ENCODE measurements around the gene PANK4.
"Not testable (repeated sequence)": the region's sequence is repeated elsewhere in the genome, so short reads cannot be mapped to it uniquely, and the experiment has no call there.

The PANK4 gene

GRCh38 chr1:2558420-2558819 lies 32.0 kb upstream of the PANK4 start:
- DNase-seq, result no peak

- no peak for DNase-seq
Measured at GRCh38 chr1:2557482-2558400, 31.3 kb upstream of the PANK4 start.

GRCh38 chr1:2556678-2557481 lies 30.5 kb upstream of the PANK4 start:
- peak; percentile 71 for DNase-seq

- DNase-seq, result peak; percentile 80
Measured at GRCh38 chr1:2556277-2556677, 29.9 kb upstream of the PANK4 start, which contains the start of gene TNFRSF14. Gene TNFRSF14, plus strand, starts transcription at chr1:2556371. Its CDS starts 294 bp downstream, at chr1:2556665.

- DNase-seq, result peak; percentile 72
Measured at GRCh38 chr1:2555634-2556276, 29.4 kb upstream of the PANK4 start.

- peak; percentile 42 for DNase-seq
Measured at GRCh38 chr1:2554621-2555387, 28.4 kb upstream of the PANK4 start.

- DNase-seq, result no peak
Measured at GRCh38 chr1:2553871-2554620, 27.6 kb upstream of the PANK4 start.

GRCh38 chr1:2553076-2553475 lies 26.7 kb upstream of the PANK4 start:
- not testable (repeated sequence) for DNase-seq

- no peak for DNase-seq
Measured at GRCh38 chr1:2552189-2552588, 25.8 kb upstream of the PANK4 start.

GRCh38 chr1:2551544-2551943 lies 25.1 kb upstream of the PANK4 start:
- DNase-seq, result not testable (repeated sequence)

- DNase-seq, result not testable (repeated sequence)
Measured at GRCh38 chr1:2550309-2550861, 24.0 kb upstream of the PANK4 start.

- not testable (repeated sequence) for DNase-seq
Measured at GRCh38 chr1:2549367-2550029, 23.1 kb upstream of the PANK4 start.

GRCh38 chr1:2548068-2548589 lies 21.7 kb upstream of the PANK4 start:
- peak; percentile 96 for DNase-seq

- DNase-seq, result peak; percentile 64
Measured at GRCh38 chr1:2547210-2548067, 21.0 kb upstream of the PANK4 start.

- DNase-seq, result peak; percentile 96
Measured at GRCh38 chr1:2546515-2547209, 20.3 kb upstream of the PANK4 start.

GRCh38 chr1:2545754-2546514 lies 19.5 kb upstream of the PANK4 start:
- peak; percentile 95 for DNase-seq

GRCh38 chr1:2544875-2545640 lies 18.7 kb upstream of the PANK4 start:
- peak; percentile 43 for DNase-seq

All from RPMI8226 (cell line).